Esophagus squamous epithelium (tissue), 5 donors: ENCODE measurements around the gene THOC5. TPM values are rescaled to one million over a fixed set of nuclear protein-coding genes. Genes with fewer than 3 reads are reported as not detected.
"Not testable (repeated sequence)": the region's sequence is repeated elsewhere in the genome, so short reads cannot be mapped to it uniquely, and the experiment has no call there.

Experiments used
- DNase-seq: peaks from one replicate; lab custom pipeline; 2025; lab: John Stamatoyannopoulos, UW
- H3K27ac ChIP-seq, 4 donors: fragments of 200-600 bp; sonication (generic); one replicate each; pipeline ENCODE4 v1.5.1; 2016 to 2019; ENCODE audit warnings: mild to moderate bottlenecking in 1 of 4
- H3K27me3 ChIP-seq, 4 donors: fragments of 200-600 bp; sonication (generic); 1 replicate in 3 of 4; 2 replicates in 1 of 4; pipeline versions ENCODE4 v1.5.1 to v1.6.0; 2017 to 2021; ENCODE audit warnings: antibody characterized with exemption in 1 of 4
- H3K36me3 ChIP-seq, 3 donors: fragments of 200-600 bp; sonication (generic); one replicate each; pipeline ENCODE4 v1.5.1; 2016 to 2019
- H3K4me1 ChIP-seq, 3 donors: fragments of 200-600 bp; sonication (generic); one replicate each; pipeline ENCODE4 v1.5.1; 2017 to 2019
- H3K4me3 ChIP-seq, 4 donors: fragments of 200-600 bp; sonication (generic); 1 replicate in 3 of 4; 2 replicates in 1 of 4; pipeline ENCODE4 v1.5.1; 2016 to 2019; ENCODE audit warnings: mild to moderate bottlenecking in 2 of 4, moderate library complexity in 1 of 4
- H3K9me3 ChIP-seq, 3 donors: fragments of 200-600 bp; sonication (generic); one replicate each; pipeline ENCODE4 v1.5.1; 2016 to 2019
- CTCF ChIP-seq, 6 experiments: fragments of 450-650 bp in 4 of 6; fragments of 200-600 bp in 2 of 6; sonication (generic) in 2 of 6; IDR thresholded peaks; one replicate each; pipeline ENCODE4 v1.5.1; 2016 to 2019; ENCODE audit warnings: antibody characterized with exemption in 6 of 6, mild to moderate bottlenecking in 4 of 6, moderate library complexity in 4 of 6
- POLR2A ChIP-seq, 4 donors: fragments of 450-650 bp; IDR thresholded peaks; one replicate each; pipeline ENCODE4 v1.6.1; 2017; ENCODE audit warnings: antibody characterized with exemption in 4 of 4, mild to moderate bottlenecking in 4 of 4, moderate library complexity in 3 of 4
- WGBS, 2 donors: methylation state at CpG; one replicate each; pipeline ENCODE4 v1.1.5; 2018; 5-methylcytosine and 5-hydroxymethylcytosine counted together
- intact Hi-C: fragments of 100-400 bp; cut with DNase I; formaldehyde crosslinking; loops from one replicate; pipeline ENCODE4 v1.15.0; 2022
- total RNA-seq, 4 donors: library from RNA; depleted of rRNA; stranded (reverse); fragments of >200 nt; gene quantifications; one replicate each; pipeline ENCODE4 v1.1.0, GENCODE V29; 2016
- donor health status: DM: yes; HTN: yes; CAD: no.

Gene THOC5
- total RNA-seq, 4 donors from 2014 or later: 17.5 to 32.0 (median 25.6) TPM

- no peak for DNase-seq
- H3K27ac ChIP-seq: no peak overlapping the region
- H3K4me3 ChIP-seq: no peak overlapping the region
- WGBS, 2 donors: 56 to 91% methylated on average over 5 to 6 of the region's 7 CpGs
- TF ChIP-seq POLR2A (IDR thresholded peaks at IDR 0.05) (no peak), CTCF (IDR thresholded peaks at IDR 0.05) (no peak)
- H3K36me3 ChIP-seq: peaks cover 0 to 70% (median 0%) of the 10 kb centered on the region in 3 donors
- H3K4me1 ChIP-seq: peaks cover 0 to 4% (median 0%) of the 10 kb centered on the region in 3 donors
- no peaks in the 10 kb centered on the region for H3K9me3 ChIP-seq
- intact Hi-C loops: no loop called here
- H3K27me3 ChIP-seq: no peaks in the 10 kb centered on the region
Observed at GRCh38 chr22:29569011-29569678, 15.6 kb upstream of the THOC5 start.

- intact Hi-C loops: no loop called here
- H3K4me1 ChIP-seq: peaks cover 0 to 4% (median 0%) of the 10 kb centered on the region in 3 donors
- WGBS, 2 donors: 78 to 80% methylated on average over 7 of the region's 7 CpGs
- TF ChIP-seq CTCF (IDR thresholded peaks at IDR 0.05) (no peak), POLR2A (IDR thresholded peaks at IDR 0.05) (no peak)
- H3K9me3 ChIP-seq: no peaks in the 10 kb centered on the region
- no peak overlapping the region for H3K4me3 ChIP-seq
- H3K27ac ChIP-seq: no peak overlapping the region
- H3K27me3 ChIP-seq: no peaks in the 10 kb centered on the region
- DNase-seq: no peak
- H3K36me3 ChIP-seq: peaks cover 0 to 78% (median 0%) of the 10 kb centered on the region in 3 donors
Observed at GRCh38 chr22:29567338-29567737, 13.8 kb upstream of the THOC5 start.

DNA sequence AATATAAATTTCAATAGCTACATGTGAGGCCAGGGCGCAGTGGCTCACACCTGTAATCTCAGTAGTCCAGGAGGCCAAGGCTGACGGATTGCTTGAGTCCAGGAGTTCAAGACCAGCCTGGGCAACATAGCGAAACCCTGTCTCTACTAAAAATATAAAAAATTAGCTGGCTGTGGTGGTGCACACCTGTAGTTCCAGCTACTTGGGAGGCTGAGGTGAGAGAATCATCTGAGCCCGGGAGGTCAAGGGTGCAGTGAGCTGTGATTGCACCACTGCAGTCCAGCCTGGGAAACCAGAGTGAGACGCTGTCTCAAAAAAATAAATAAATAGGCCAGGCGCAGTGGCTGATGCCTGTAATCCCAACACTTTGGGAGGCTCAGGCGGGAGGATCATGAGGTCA lies 13.0 kb upstream of the THOC5 start:
- H3K27ac ChIP-seq, DNase-seq, H3K4me3 ChIP-seq, intact Hi-C loops, H3K9me3 ChIP-seq, H3K27me3 ChIP-seq, H3K4me1 ChIP-seq: not testable (repeated sequence)
- peaks cover 0 to 87% (median 5%) of the 10 kb centered on the region in 3 donors for H3K36me3 ChIP-seq
- WGBS, 2 donors: 89 to 96% methylated on average over 7 of the region's 7 CpGs

DNA sequence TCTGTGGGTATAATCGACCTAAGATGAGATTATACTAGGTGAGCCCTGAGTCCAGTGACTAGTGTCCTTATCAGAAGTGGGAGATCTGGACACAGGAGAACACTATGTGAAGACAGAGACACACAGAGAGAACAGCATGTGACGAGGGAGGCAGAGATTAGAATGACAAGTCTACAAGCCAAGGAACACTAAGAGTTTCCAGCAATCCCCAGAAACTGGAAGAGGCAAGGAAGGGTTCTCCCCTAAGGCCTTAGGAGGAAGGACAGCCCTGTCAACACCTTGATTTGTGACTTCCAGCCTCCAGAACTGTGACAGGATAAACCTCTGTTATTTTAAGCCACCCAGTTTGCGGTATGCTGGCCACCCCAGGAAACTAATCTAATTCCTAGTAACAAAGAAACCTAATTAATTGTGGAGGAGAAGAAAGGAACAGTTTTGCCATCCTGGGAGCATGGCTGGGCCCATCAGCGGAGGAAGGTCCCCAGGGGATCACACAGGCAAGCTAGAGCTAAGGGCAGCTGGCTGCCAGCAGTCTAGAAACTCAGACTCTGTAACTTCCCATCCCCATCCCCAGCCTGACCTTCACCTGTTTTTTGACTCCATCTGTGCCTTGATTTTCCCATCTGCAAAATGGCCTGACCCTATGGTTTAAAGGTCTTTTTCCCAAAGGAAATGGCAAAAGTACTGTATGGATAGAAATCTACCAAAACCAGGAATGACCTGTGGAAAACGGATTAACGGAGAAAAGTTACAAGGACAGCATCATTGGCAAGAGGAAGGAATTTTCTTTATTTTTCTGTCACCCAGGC lies 10.3 kb upstream of the THOC5 start:
- 85 to 88% methylated on average over 6 of the region's 6 CpGs for WGBS, 2 donors
- Histone ChIP-seq H3K27ac (no peak overlapping the region), H3K9me3 (no peaks in the 10 kb centered on the region), H3K27me3 (no peaks in the 10 kb centered on the region), H3K36me3 (peaks cover 0 to 96% (median 15%) of the 10 kb centered on the region in 3 donors), H3K4me1 (peaks cover 0 to 2% (median 0%) of the 10 kb centered on the region in 3 donors), H3K4me3 (no peak overlapping the region)
- TF ChIP-seq POLR2A (IDR thresholded peaks at IDR 0.05) (no peak), CTCF (IDR thresholded peaks at IDR 0.05) (no peak)
- no peak for DNase-seq
- intact Hi-C loops: no loop called here

DNA sequence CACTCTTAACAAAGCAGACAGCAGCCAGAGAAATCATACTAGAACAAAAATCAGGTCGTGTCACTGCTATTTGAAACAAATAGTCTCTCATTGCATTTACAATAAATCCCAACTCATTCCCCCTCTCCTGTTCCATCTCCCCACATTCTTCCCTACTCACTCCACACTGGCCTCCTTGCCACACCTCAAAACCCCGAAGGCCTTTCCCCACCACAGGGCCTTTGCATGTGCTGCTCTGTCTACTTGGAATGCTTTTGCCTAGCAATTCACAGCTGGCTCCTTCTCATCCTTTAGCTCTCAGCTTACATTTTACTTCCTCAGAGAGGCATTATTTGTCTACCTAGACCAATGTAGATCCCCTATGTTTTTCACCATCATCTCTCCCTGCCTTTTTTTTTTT lies 6.3 kb upstream of the THOC5 start:
- intact Hi-C loops: loop anchor here (10.0 kb wide), 1 partner anchor 55 kb away; no protein-coding TSS in a partner anchor
- Histone ChIP-seq H3K4me3 (no peak overlapping the region), H3K36me3 (peaks cover 0 to 96% (median 21%) of the 10 kb centered on the region in 3 donors), H3K27ac (no peak overlapping the region), H3K9me3 (no peaks in the 10 kb centered on the region), H3K27me3 (no peaks in the 10 kb centered on the region), H3K4me1 (peaks cover 0 to 6% (median 0%) of the 10 kb centered on the region in 3 donors)
- 86 to 87% methylated on average over 2 of the region's 2 CpGs for WGBS, 2 donors
- TF ChIP-seq CTCF (IDR thresholded peaks at IDR 0.05): no peak
- no peak for TF ChIP-seq POLR2A (IDR thresholded peaks at IDR 0.05)
- no peak for DNase-seq
